GM21381 (cell line): Measurements from ENCODE around the gene SMARCA1.

ENCODE experiments used
- ATAC-seq: cut with Tn5 transposase; IDR thresholded peaks from one replicate; pipeline ENCODE4 v1.9.1; 2021; ENCODE audit warnings: mild to moderate bottlenecking, moderate library complexity; ENCODE audit not compliant: unreplicated experiment

Gene SMARCA1

GRCh38 chrX:129472116-129472515, 51.2 kb downstream of the SMARCA1 start:
- ATAC-seq: no peak

GRCh38 chrX:129462707-129463106, 60.6 kb downstream of the SMARCA1 start:
- ATAC-seq: no peak

GRCh38 chrX:129461801-129462456, 61.4 kb downstream of the SMARCA1 start:
- ATAC-seq: no peak

GRCh38 chrX:129452523-129452922, 70.8 kb downstream of the SMARCA1 start:
- ATAC-seq: no peak

GRCh38 chrX:129450123-129450522, 73.2 kb downstream of the SMARCA1 start:
- no peak for ATAC-seq

- ATAC-seq: no peak
These were observed 74.1 kb downstream of the SMARCA1 start for GRCh38 chrX:129449148-129449547.

- ATAC-seq: no peak
These were observed 77.9 kb downstream of the SMARCA1 start for GRCh38 chrX:129445436-129445835.

- no peak for ATAC-seq
These were observed 89.3 kb downstream of the SMARCA1 start for GRCh38 chrX:129433945-129434344.

- no peak for ATAC-seq
These were observed 89.8 kb downstream of the SMARCA1 start for GRCh38 chrX:129433461-129433860.

GRCh38 chrX:129427267-129427666, 96.0 kb downstream of the SMARCA1 start:
- ATAC-seq: no peak

- no peak for ATAC-seq
These were observed 100.1 kb downstream of the SMARCA1 start for GRCh38 chrX:129423191-129423590.

- no peak for ATAC-seq
These were observed 118.7 kb downstream of the SMARCA1 start for GRCh38 chrX:129404670-129405008.

- ATAC-seq: no peak
These were observed 119.2 kb downstream of the SMARCA1 start for GRCh38 chrX:129403974-129404669.
